Adrenal gland (tissue), 5 donors: ENCODE measurements around the gene HES7.

Experiments
- POLR2A ChIP-seq, 2 donors: fragments of 450-650 bp; IDR thresholded peaks; one replicate each; pipeline ENCODE4 v1.6.1; 2017; ENCODE audit warnings: antibody characterized with exemption in 2 of 2, mild to moderate bottlenecking in 2 of 2, moderate library complexity in 1 of 2
- TF ChIP-seq, protein P1 (sequence below), 6 experiments: fragments of 450-650 bp in 4 of 6; fragments of 200-600 bp in 2 of 6; sonication (generic) in 1 of 6; IDR thresholded peaks; 1 replicate in 5 of 6; 2 replicates in 1 of 6; pipeline versions ENCODE4 v1.5.1 to v1.8.0; 2016 to 2021; ENCODE audit warnings: antibody characterized with exemption in 6 of 6, mild to moderate bottlenecking in 2 of 6, moderate library complexity in 1 of 6
- donor health status: DM: no; HTN: no; CAD: no.

- TF ChIP-seq, protein P1, sequence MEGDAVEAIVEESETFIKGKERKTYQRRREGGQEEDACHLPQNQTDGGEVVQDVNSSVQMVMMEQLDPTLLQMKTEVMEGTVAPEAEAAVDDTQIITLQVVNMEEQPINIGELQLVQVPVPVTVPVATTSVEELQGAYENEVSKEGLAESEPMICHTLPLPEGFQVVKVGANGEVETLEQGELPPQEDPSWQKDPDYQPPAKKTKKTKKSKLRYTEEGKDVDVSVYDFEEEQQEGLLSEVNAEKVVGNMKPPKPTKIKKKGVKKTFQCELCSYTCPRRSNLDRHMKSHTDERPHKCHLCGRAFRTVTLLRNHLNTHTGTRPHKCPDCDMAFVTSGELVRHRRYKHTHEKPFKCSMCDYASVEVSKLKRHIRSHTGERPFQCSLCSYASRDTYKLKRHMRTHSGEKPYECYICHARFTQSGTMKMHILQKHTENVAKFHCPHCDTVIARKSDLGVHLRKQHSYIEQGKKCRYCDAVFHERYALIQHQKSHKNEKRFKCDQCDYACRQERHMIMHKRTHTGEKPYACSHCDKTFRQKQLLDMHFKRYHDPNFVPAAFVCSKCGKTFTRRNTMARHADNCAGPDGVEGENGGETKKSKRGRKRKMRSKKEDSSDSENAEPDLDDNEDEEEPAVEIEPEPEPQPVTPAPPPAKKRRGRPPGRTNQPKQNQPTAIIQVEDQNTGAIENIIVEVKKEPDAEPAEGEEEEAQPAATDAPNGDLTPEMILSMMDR (IDR thresholded peaks at IDR 0.05) = no peak
- TF ChIP-seq POLR2A (IDR thresholded peaks at IDR 0.05) = no peak
Measured at GRCh38 chr17:8074554-8074953, 49.4 kb downstream of the HES7 start.
